SK-N-SH treated with all-trans-retinoic acid at 6 μM for 48 hours (cell line): Measurements from ENCODE around the gene SPRY1.

Source experiments
- BACH2 ChIP-seq: fragments of 250-450 bp; sonication (Bioruptor Pico); IDR thresholded peaks from 2 replicates; pipeline ENCODE4 v1.9.0; 2021; ENCODE audit warnings: mild to moderate bottlenecking, borderline replicate concordance
- PATZ1 ChIP-seq: fragments of 250-450 bp; sonication (Bioruptor Pico); IDR thresholded peaks from 2 replicates; pipeline ENCODE4 v1.8.0; 2020; ENCODE audit warnings: mild to moderate bottlenecking, moderate library complexity, borderline replicate concordance
- POU6F1 ChIP-seq: fragments of 250-450 bp; sonication (Bioruptor Pico); IDR thresholded peaks from 2 replicates; pipeline ENCODE4 v1.8.0; 2021; ENCODE audit warnings: low read depth, mild to moderate bottlenecking, moderate library complexity, borderline replicate concordance
- TSHZ2 ChIP-seq: fragments of 250-450 bp; sonication (Bioruptor Pico); IDR thresholded peaks from 2 replicates; pipeline ENCODE4 v1.5.0; 2020; ENCODE audit warnings: mild to moderate bottlenecking, moderate library complexity

DNA sequence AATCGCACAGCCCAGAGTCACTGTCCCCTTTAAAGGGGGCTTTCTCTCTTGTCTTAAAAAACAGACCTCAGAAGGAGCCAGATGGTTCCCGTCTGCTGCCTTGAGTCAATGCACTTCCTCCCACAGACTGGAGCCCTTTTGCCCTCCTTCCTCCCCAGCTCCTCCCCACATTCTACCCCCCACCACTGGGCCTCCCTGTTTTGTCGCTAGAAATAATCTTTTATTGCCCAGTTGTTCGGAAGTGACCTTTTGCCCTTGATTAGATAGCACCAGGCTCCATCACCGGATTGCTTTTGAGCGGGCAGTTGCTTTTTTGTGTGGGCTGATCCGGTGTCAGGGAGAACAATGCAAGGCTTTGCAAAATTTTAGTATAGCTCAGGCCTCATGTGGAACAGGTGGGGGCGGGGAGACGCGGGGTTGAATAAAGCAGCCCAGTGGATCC is 47.7 kb downstream of the SPRY1 start:
- no peak for TF ChIP-seq TSHZ2
- TF ChIP-seq POU6F1 (CRISPR knock-in tag): no peak
- TF ChIP-seq PATZ1: no peak
- no peak for TF ChIP-seq BACH2 (CRISPR knock-in tag)
